ENCODE results near the gene LCE1C.

LCE1C gene

DNA sequence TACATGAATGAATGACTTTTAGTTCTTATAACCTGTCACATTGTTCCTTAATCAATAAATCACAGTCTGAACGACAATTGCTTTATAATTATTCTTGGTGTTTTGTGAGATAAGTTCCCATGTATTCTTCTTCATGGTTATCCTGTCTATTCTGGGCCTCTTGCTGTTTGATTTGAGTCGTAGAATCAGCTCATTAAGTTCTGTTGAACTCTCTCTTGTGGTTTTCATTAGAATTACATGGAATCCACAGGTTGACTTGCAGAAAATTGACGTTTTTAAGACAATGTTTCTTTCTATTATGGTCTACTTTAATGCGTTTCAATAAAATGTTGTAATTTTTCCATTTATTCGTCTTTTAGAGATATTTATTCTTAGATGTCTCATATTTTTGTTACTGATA, 16.8 kb upstream of the LCE1C start:
- Histone ChIP-seq H3K4me1 (ENCODE audit: insufficient read depth, low read length, severe bottlenecking) (no peaks in the 10 kb centered on the region), H4K20me1 (ENCODE audit: insufficient read depth, low read length) (no peaks in the 10 kb centered on the region), H3K27me3 (ENCODE audit: insufficient read depth, low read length) (no peaks in the 10 kb centered on the region), H2AFZ (ENCODE audit: low read length) (no peak overlapping the region), H3K4me3 (ENCODE audit: low read depth, low read length, poor library complexity, severe bottlenecking) (no peak overlapping the region), H3K9me2 (ENCODE audit: low read depth, low read length) (no peaks in the 10 kb centered on the region), H3K27ac (ENCODE audit: low read depth, low read length, poor library complexity, severe bottlenecking) (no peak overlapping the region), H3K79me2 (ENCODE audit: insufficient read depth, low read length) (no peaks in the 10 kb centered on the region), H3K36me3 (ENCODE audit: insufficient read depth, low read length) (no peaks in the 10 kb centered on the region), H3K9me3 (ENCODE audit: low read length) (no peaks in the 10 kb centered on the region), H3K4me2 (ENCODE audit: low read length) (no peak overlapping the region), H3K9ac (ENCODE audit: low read length) (no peak overlapping the region), H3F3A (ENCODE audit: insufficient read depth, low read length) (no peaks in the 10 kb centered on the region)
- no peak for TF ChIP-seq EZH2 (IDR thresholded peaks at IDR 0.05; ENCODE audit: borderline replicate concordance, low read length)
- TF ChIP-seq CTCF (IDR thresholded peaks at IDR 0.05; ENCODE audit: low read length): no peak

- no peak overlapping the region for H3K4me3 ChIP-seq (ENCODE audit: low read depth, low read length, poor library complexity, severe bottlenecking)
- no peaks in the 10 kb centered on the region for H3K9me3 ChIP-seq (ENCODE audit: low read length)
- no peaks in the 10 kb centered on the region for H4K20me1 ChIP-seq (ENCODE audit: insufficient read depth, low read length)
- H2AFZ ChIP-seq (ENCODE audit: low read length): no peak overlapping the region
- TF ChIP-seq EZH2 (IDR thresholded peaks at IDR 0.05; ENCODE audit: borderline replicate concordance, low read length) (no peak), CTCF (IDR thresholded peaks at IDR 0.05; ENCODE audit: low read length) (no peak)
- H3K4me2 ChIP-seq (ENCODE audit: low read length): no peak overlapping the region
- H3F3A ChIP-seq (ENCODE audit: insufficient read depth, low read length): no peaks in the 10 kb centered on the region
- H3K36me3 ChIP-seq (ENCODE audit: insufficient read depth, low read length): no peaks in the 10 kb centered on the region
- no peak overlapping the region for H3K9ac ChIP-seq (ENCODE audit: low read length)
- H3K4me1 ChIP-seq (ENCODE audit: insufficient read depth, low read length, severe bottlenecking): no peaks in the 10 kb centered on the region
- H3K9me2 ChIP-seq (ENCODE audit: low read depth, low read length): no peaks in the 10 kb centered on the region
- H3K27me3 ChIP-seq (ENCODE audit: insufficient read depth, low read length): no peaks in the 10 kb centered on the region
- H3K79me2 ChIP-seq (ENCODE audit: insufficient read depth, low read length): no peaks in the 10 kb centered on the region
- no peak overlapping the region for H3K27ac ChIP-seq (ENCODE audit: low read depth, low read length, poor library complexity, severe bottlenecking)
These were observed 10.9 kb upstream of the LCE1C start for GRCh38 chr1:152817309-152817708.

DNA sequence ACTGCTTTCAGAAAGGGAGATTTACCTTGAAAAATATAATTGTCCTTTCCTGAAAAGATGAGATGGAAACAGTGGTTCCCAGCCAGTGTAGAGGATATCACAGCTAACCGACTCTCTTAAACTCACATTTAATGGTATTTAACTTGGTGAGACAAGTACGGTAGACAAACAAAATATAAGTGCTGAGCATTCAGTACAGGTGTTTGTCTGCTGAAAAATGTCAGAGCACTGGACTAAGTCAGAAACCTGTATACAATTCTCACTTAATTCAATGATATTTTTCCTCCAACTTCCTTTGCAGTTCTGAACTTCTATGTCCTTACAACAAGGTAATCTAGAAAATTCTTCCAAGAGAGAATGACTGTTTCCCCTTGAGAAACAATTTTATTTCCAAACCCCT, 5.2 kb upstream of the LCE1C start, which contains the start of gene LCE1B:
Gene LCE1B (plus strand): TSS at position 301 of the 400 bp plus-strand sequence. CDS start 476 bp downstream, outside the sequence.
- no peak within 1 kb of the TSS for H3K4me3 ChIP-seq (ENCODE audit: low read depth, low read length, poor library complexity, severe bottlenecking)
- no peak within 1 kb of the TSS for H3K9ac ChIP-seq (ENCODE audit: low read length)
- H3K4me2 ChIP-seq (ENCODE audit: low read length): no peak within 1 kb of the TSS
- no peaks in the 10 kb centered on the region for H3F3A ChIP-seq (ENCODE audit: insufficient read depth, low read length)
- no peaks in the 10 kb centered on the region for H3K9me3 ChIP-seq (ENCODE audit: low read length)
- H3K79me2 ChIP-seq (ENCODE audit: insufficient read depth, low read length): no peaks in the 10 kb centered on the region
- H3K27me3 ChIP-seq (ENCODE audit: insufficient read depth, low read length): no peaks in the 10 kb centered on the region
- H3K9me2 ChIP-seq (ENCODE audit: low read depth, low read length): no peaks in the 10 kb centered on the region
- no peak for TF ChIP-seq EZH2 (IDR thresholded peaks at IDR 0.05; ENCODE audit: borderline replicate concordance, low read length)
- TF ChIP-seq CTCF (IDR thresholded peaks at IDR 0.05; ENCODE audit: low read length): no peak
- H3K4me1 ChIP-seq (ENCODE audit: insufficient read depth, low read length, severe bottlenecking): no peaks in the 10 kb centered on the region
- H3K27ac ChIP-seq (ENCODE audit: low read depth, low read length, poor library complexity, severe bottlenecking): no peak within 1 kb of the TSS
- H3K36me3 ChIP-seq (ENCODE audit: insufficient read depth, low read length): no peaks in the 10 kb centered on the region
- no peak within 1 kb of the TSS for H2AFZ ChIP-seq (ENCODE audit: low read length)
- H4K20me1 ChIP-seq (ENCODE audit: insufficient read depth, low read length): no peaks in the 10 kb centered on the region
